GM23338 (cell line): ENCODE measurements around the gene TSPYL4. TPM values are rescaled to one million over a fixed set of nuclear protein-coding genes. Genes with fewer than 3 reads are reported as not detected.

Source experiments
- CTCF ChIP-seq, 2 experiments: fragments of 200-600 bp in 1 of 2; sonication (generic) in 1 of 2; conservative IDR thresholded peaks; 2 replicates each; pipeline versions ENCODE4 v1.5.1 to v1.6.1; 2016 to 2017; ENCODE audit warnings: antibody characterized with exemption in 2 of 2, low read depth in 2 of 2, mild to moderate bottlenecking in 2 of 2, moderate library complexity in 1 of 2
- ETS1 ChIP-seq: IDR thresholded peaks from 2 replicates; pipeline ENCODE4 v1.6.1; 2016; ENCODE audit warnings: antibody characterized with exemption
- EZH2phosphoT487 ChIP-seq: fragments of 200-600 bp; sonication (generic); IDR thresholded peaks from one replicate; pipeline ENCODE4 v1.8.1; 2018; ENCODE audit warnings: antibody characterized with exemption; ENCODE audit not compliant: unreplicated experiment
- JUNB ChIP-seq: IDR thresholded peaks from one replicate; pipeline ENCODE4 v1.6.1; 2016; ENCODE audit warnings: antibody characterized with exemption; ENCODE audit not compliant: unreplicated experiment
- POLR2AphosphoS5 ChIP-seq: IDR thresholded peaks from 2 replicates; pipeline ENCODE4 v1.6.1; 2016; ENCODE audit warnings: antibody characterized with exemption, low read depth
- STAT1 ChIP-seq: IDR thresholded peaks from one replicate; pipeline ENCODE4 v1.6.1; 2016; ENCODE audit warnings: antibody characterized with exemption; ENCODE audit not compliant: unreplicated experiment
- ZNF114 ChIP-seq: fragments of 250-450 bp; sonication (Bioruptor Pico); IDR thresholded peaks from 2 replicates; pipeline ENCODE4 v1.5.0; 2020; ENCODE audit warnings: mild to moderate bottlenecking, moderate library complexity
- ZNF331 ChIP-seq: fragments of 250-450 bp; sonication (Bioruptor Pico); IDR thresholded peaks from 2 replicates; pipeline ENCODE4 v1.5.0; 2020; ENCODE audit warnings: low read depth, mild to moderate bottlenecking, moderate library complexity
- ZNF462 ChIP-seq: fragments of 250-450 bp; sonication (Bioruptor Pico); IDR thresholded peaks from 2 replicates; pipeline ENCODE4 v1.5.0; 2020; ENCODE audit warnings: mild to moderate bottlenecking, moderate library complexity
- polyA plus RNA-seq: library from polyadenylated mRNA; unstranded; fragments of >200 nt; fragmentation: Nextera tagmentation; extraction: Ambion mirVana; gene quantifications from 2 replicates; pipeline ENCODE4 v1.2.1, GENCODE V29; 2016
- total RNA-seq: library from RNA; depleted of rRNA; stranded (reverse); fragments of >200 nt; shearing (Covaris generic); gene quantifications from 2 replicates; pipeline ENCODE4 v1.2.3, GENCODE V29; 2014

Gene TSPYL4
- total and polyA plus RNA-seq, 2 experiments from 2014 or later = 13.2 to 19.8 TPM

GRCh38 chr6:116221911-116222310, 32.0 kb downstream of the TSPYL4 start (continued):
- no peak for TF ChIP-seq ZNF462 (CRISPR knock-in tag)
- TF ChIP-seq ZNF331 = no peak
- TF ChIP-seq POLR2AphosphoS5 = no peak
- TF ChIP-seq JUNB = no peak
- no peak for TF ChIP-seq ZNF114 (CRISPR knock-in tag)
- TF ChIP-seq EZH2phosphoT487 = no peak
- TF ChIP-seq ETS1 = no peak
- no peak for TF ChIP-seq CTCF (conservative IDR thresholded peaks at IDR 0.05; ENCODE audit: low read depth in 2 of 2)
- no peak for TF ChIP-seq STAT1
